Loucy (cell line): ENCODE measurements around the gene TMEM178A.

Source experiments
- H2AFZ ChIP-seq: fragments of 200-600 bp; sonication (generic); 2 replicates; pipeline ENCODE4 v1.6.0; 2016; ENCODE audit warnings: antibody characterized with exemption, mild to moderate bottlenecking, low read length, moderate library complexity
- H3F3A ChIP-seq: fragments of 200-600 bp; 2 replicates; pipeline ENCODE4 v1.6.0; 2016; ENCODE audit warnings: antibody characterized with exemption, low read depth, mild to moderate bottlenecking
- H3K27me3 ChIP-seq: fragments of 200-600 bp; sonication (generic); 2 replicates; pipeline ENCODE4 v1.6.1; 2014; ENCODE audit warnings: low read length, mild to moderate bottlenecking; ENCODE audit not compliant: insufficient read depth, poor library complexity, severe bottlenecking
- H3K36me3 ChIP-seq: fragments of 200-600 bp; sonication (generic); 2 replicates; pipeline ENCODE4 v1.6.1; 2016; ENCODE audit warnings: low read length; ENCODE audit not compliant: insufficient read depth
- H3K4me1 ChIP-seq: fragments of 200-600 bp; sonication (generic); 2 replicates; pipeline ENCODE4 v1.5.1; 2014; ENCODE audit warnings: low read length, mild to moderate bottlenecking; ENCODE audit not compliant: insufficient read depth, poor library complexity, severe bottlenecking
- H3K4me2 ChIP-seq: fragments of 200-600 bp; sonication (generic); 2 replicates; pipeline ENCODE4 v1.6.0; 2014; ENCODE audit warnings: antibody characterized with exemption, low read length, low read depth, mild to moderate bottlenecking; ENCODE audit not compliant: poor library complexity, severe bottlenecking
- H3K4me3 ChIP-seq: fragments of 200-600 bp; sonication (generic); 2 replicates; pipeline ENCODE4 v1.5.1; 2014; ENCODE audit warnings: low read length, mild to moderate bottlenecking, mixed read lengths; ENCODE audit not compliant: poor library complexity, severe bottlenecking
- H3K79me2 ChIP-seq: fragments of 200-600 bp; sonication (generic); 2 replicates; pipeline ENCODE4 v1.6.1; 2014; ENCODE audit warnings: low read length; ENCODE audit not compliant: insufficient read depth
- H3K9ac ChIP-seq: fragments of 200-600 bp; sonication (generic); 2 replicates; pipeline ENCODE4 v1.6.0; 2014; ENCODE audit warnings: mild to moderate bottlenecking, low read depth, low read length, moderate library complexity; ENCODE audit not compliant: poor library complexity, severe bottlenecking
- H3K9me2 ChIP-seq: fragments of 200-600 bp; sonication (generic); replicated peaks from 2 replicates; pipeline ENCODE4 v1.6.1; 2016; ENCODE audit warnings: low read depth, low read length, mixed read lengths
- H3K9me3 ChIP-seq: fragments of 200-600 bp; sonication (generic); 2 replicates; pipeline ENCODE4 v1.6.1; 2014; ENCODE audit warnings: mild to moderate bottlenecking, antibody characterized with exemption, low read length, low read depth; ENCODE audit not compliant: insufficient read depth
- H4K20me1 ChIP-seq: fragments of 200-600 bp; sonication (generic); 2 replicates; pipeline ENCODE4 v1.6.0; 2014; ENCODE audit warnings: antibody characterized with exemption, low read length, mild to moderate bottlenecking; ENCODE audit not compliant: insufficient read depth, poor library complexity, severe bottlenecking
- CTCF ChIP-seq: fragments of 200-600 bp; sonication (generic); conservative IDR thresholded peaks from 2 replicates; pipeline ENCODE4 v1.5.1; 2014; ENCODE audit warnings: mild to moderate bottlenecking, antibody characterized with exemption, low read length
- EZH2phosphoT487 ChIP-seq: fragments of 200-600 bp; IDR thresholded peaks from 2 replicates; pipeline ENCODE4 v1.6.1; 2018; ENCODE audit warnings: antibody characterized with exemption, mild to moderate bottlenecking, moderate library complexity, borderline replicate concordance

TMEM178A gene

GRCh38 chr2:39736640-39737039, 70.9 kb downstream of the TMEM178A start:
- H3K9ac ChIP-seq = no peak overlapping the region
- TF ChIP-seq EZH2phosphoT487 = no peak
- no peak for TF ChIP-seq CTCF
- H3K36me3 ChIP-seq = peaks cover 68% of the 10 kb centered on the region
- H2AFZ ChIP-seq = no peak overlapping the region
- no peaks in the 10 kb centered on the region for H3F3A ChIP-seq
- H3K4me1 ChIP-seq = no peaks in the 10 kb centered on the region
- H3K9me3 ChIP-seq = no peaks in the 10 kb centered on the region
- no peak overlapping the region for H3K4me2 ChIP-seq
- no peak overlapping the region for H3K4me3 ChIP-seq
- H4K20me1 ChIP-seq = no peaks in the 10 kb centered on the region
- H3K27me3 ChIP-seq = no peaks in the 10 kb centered on the region
- H3K79me2 ChIP-seq = peaks cover 5% of the 10 kb centered on the region; the same call in 1 of the 2 replicates
- H3K9me2 ChIP-seq = no peaks in the 10 kb centered on the region

- H3K79me2 ChIP-seq = peaks cover 5% of the 10 kb centered on the region; the same call in 1 of the 2 replicates
- H2AFZ ChIP-seq = no peak overlapping the region
- H3K27me3 ChIP-seq = no peaks in the 10 kb centered on the region
- no peak overlapping the region for H3K9ac ChIP-seq
- no peak for TF ChIP-seq CTCF
- TF ChIP-seq EZH2phosphoT487 = no peak
- no peaks in the 10 kb centered on the region for H4K20me1 ChIP-seq
- H3K9me3 ChIP-seq = no peaks in the 10 kb centered on the region
- H3K4me3 ChIP-seq = no peak overlapping the region
- H3K4me2 ChIP-seq = no peak overlapping the region
- H3K4me1 ChIP-seq = no peaks in the 10 kb centered on the region
- H3K9me2 ChIP-seq = no peaks in the 10 kb centered on the region
- peaks cover 78% of the 10 kb centered on the region for H3K36me3 ChIP-seq
- no peaks in the 10 kb centered on the region for H3F3A ChIP-seq
These were observed 71.9 kb downstream of the TMEM178A start for GRCh38 chr2:39737661-39738060.

- Histone ChIP-seq H2AFZ (no peak overlapping the region), H3K9me3 (no peaks in the 10 kb centered on the region), H4K20me1 (no peaks in the 10 kb centered on the region), H3F3A (no peaks in the 10 kb centered on the region), H3K9me2 (no peaks in the 10 kb centered on the region), H3K79me2 (peaks cover 5% of the 10 kb centered on the region; the same call in 1 of the 2 replicates), H3K4me1 (no peaks in the 10 kb centered on the region), H3K9ac (no peak overlapping the region), H3K4me3 (no peak overlapping the region), H3K4me2 (no peak overlapping the region), H3K27me3 (no peaks in the 10 kb centered on the region), H3K36me3 (peaks cover 84% of the 10 kb centered on the region)
- no peak for TF ChIP-seq CTCF
- TF ChIP-seq EZH2phosphoT487 = no peak
These were observed 73.2 kb downstream of the TMEM178A start for GRCh38 chr2:39738936-39739335.
